GM23338 (cell line): ENCODE data around the gene SH3BP5. TPM values are rescaled to one million over a fixed set of nuclear protein-coding genes. Genes with fewer than 3 reads are reported as not detected.

Source experiments
- ATAC-seq: fragments of 200-7000 bp; cut with Tn5 transposase; 3 replicates; pipeline ENCODE4 v1.9.1; 2020
- DNase-seq: peaks from one replicate; pipeline ENCODE4 v3.0.0-alpha.2; 2015; ENCODE audit warnings: low spot score
- H2AFZ ChIP-seq: fragments of 200-600 bp; sonication (generic); 2 replicates; pipeline ENCODE4 v1.8.0; 2016; ENCODE audit warnings: antibody characterized with exemption, mild to moderate bottlenecking, moderate library complexity
- H3F3A ChIP-seq: fragments of 200-600 bp; sonication (generic); replicated peaks from 2 replicates; pipeline ENCODE4 v1.8.0; 2017; ENCODE audit warnings: antibody characterized with exemption, mixed run types, low read depth
- H3K27ac ChIP-seq: fragments of 200-600 bp; sonication (generic); 2 replicates; pipeline ENCODE4 v1.6.1; 2016; ENCODE audit warnings: low read depth
- H3K27me3 ChIP-seq: fragments of 200-600 bp; sonication (generic); 2 replicates; pipeline ENCODE4 v1.8.0; 2016; ENCODE audit warnings: mild to moderate bottlenecking, mixed run types, moderate library complexity; ENCODE audit not compliant: insufficient read depth
- H3K36me3 ChIP-seq: fragments of 200-600 bp; sonication (generic); 2 replicates; pipeline ENCODE4 v1.8.0; 2016; ENCODE audit warnings: mild to moderate bottlenecking; ENCODE audit not compliant: insufficient read depth
- H3K4me1 ChIP-seq: fragments of 200-600 bp; sonication (generic); 2 replicates; pipeline ENCODE4 v1.8.0; 2016; ENCODE audit warnings: mild to moderate bottlenecking, moderate library complexity; ENCODE audit not compliant: insufficient read depth
- H3K4me2 ChIP-seq: fragments of 200-600 bp; sonication (generic); 2 replicates; pipeline ENCODE4 v1.7.1; 2017; ENCODE audit warnings: mixed run types
- H3K4me3 ChIP-seq: fragments of 200-600 bp; sonication (generic); 2 replicates; pipeline ENCODE4 v1.6.1; 2016; ENCODE audit warnings: mixed run types
- H3K79me2 ChIP-seq: fragments of 200-600 bp; sonication (generic); replicated peaks from 2 replicates; pipeline ENCODE4 v1.8.0; 2017; ENCODE audit warnings: mild to moderate bottlenecking; ENCODE audit not compliant: insufficient read depth
- H3K9me2 ChIP-seq: fragments of 200-600 bp; sonication (generic); 2 replicates; pipeline ENCODE4 v1.8.0; 2017; ENCODE audit not compliant: insufficient read depth
- H4K20me1 ChIP-seq: fragments of 200-600 bp; sonication (generic); replicated peaks from 2 replicates; pipeline ENCODE4 v1.8.0; 2017; ENCODE audit warnings: mild to moderate bottlenecking; ENCODE audit not compliant: insufficient read depth
- H3K27ac Mint-ChIP-seq: 2 replicates; pipeline ENCODE4 v1.8.0; 2020; ENCODE audit warnings: inconsistent platforms, mild to moderate bottlenecking, moderate library complexity, mixed read lengths
- H3K27me3 Mint-ChIP-seq: 3 replicates; pipeline ENCODE4 v1.8.0; 2022; ENCODE audit warnings: low read depth, mild to moderate bottlenecking, moderate library complexity, mixed read lengths, inconsistent platforms; ENCODE audit not compliant: insufficient read depth, poor library complexity
- H3K36me3 Mint-ChIP-seq: 3 replicates; pipeline ENCODE4 v1.8.0; 2021; ENCODE audit warnings: low read depth, mild to moderate bottlenecking, inconsistent platforms, moderate library complexity, mixed read lengths
- H3K4me1 Mint-ChIP-seq: 3 replicates; pipeline ENCODE4 v1.8.0; 2020; ENCODE audit warnings: mild to moderate bottlenecking, inconsistent platforms, mixed read lengths
- H3K4me3 Mint-ChIP-seq: 3 replicates; pipeline ENCODE4 v1.8.0; 2021; ENCODE audit warnings: moderate library complexity, mild to moderate bottlenecking, inconsistent platforms, mixed read lengths
- H3K9me3 Mint-ChIP-seq: 3 replicates; pipeline ENCODE4 v1.8.0; 2020; ENCODE audit warnings: moderate library complexity, mild to moderate bottlenecking, inconsistent platforms, mixed read lengths
- EZH2 ChIP-seq: fragments of 200-600 bp; sonication (generic); IDR thresholded peaks from one replicate; pipeline ENCODE4 v1.8.0; 2017; ENCODE audit warnings: antibody characterized with exemption, mild to moderate bottlenecking, low read depth; ENCODE audit not compliant: unreplicated experiment
- EZH2phosphoT487 ChIP-seq: fragments of 200-600 bp; sonication (generic); IDR thresholded peaks from one replicate; pipeline ENCODE4 v1.8.1; 2018; ENCODE audit warnings: antibody characterized with exemption; ENCODE audit not compliant: unreplicated experiment
- JUNB ChIP-seq: IDR thresholded peaks from one replicate; pipeline ENCODE4 v1.6.1; 2016; ENCODE audit warnings: antibody characterized with exemption; ENCODE audit not compliant: unreplicated experiment
- POLR2AphosphoS5 ChIP-seq: IDR thresholded peaks from 2 replicates; pipeline ENCODE4 v1.6.1; 2016; ENCODE audit warnings: antibody characterized with exemption, low read depth
- REST ChIP-seq: IDR thresholded peaks from one replicate; pipeline ENCODE4 v1.6.1; 2018; ENCODE audit warnings: antibody characterized with exemption; ENCODE audit not compliant: unreplicated experiment
- STAT1 ChIP-seq: IDR thresholded peaks from one replicate; pipeline ENCODE4 v1.6.1; 2016; ENCODE audit warnings: antibody characterized with exemption; ENCODE audit not compliant: unreplicated experiment
- ZNF114 ChIP-seq: fragments of 250-450 bp; sonication (Bioruptor Pico); IDR thresholded peaks from 2 replicates; pipeline ENCODE4 v1.5.0; 2020; ENCODE audit warnings: mild to moderate bottlenecking, moderate library complexity
- ZNF331 ChIP-seq: fragments of 250-450 bp; sonication (Bioruptor Pico); IDR thresholded peaks from 2 replicates; pipeline ENCODE4 v1.5.0; 2020; ENCODE audit warnings: low read depth, mild to moderate bottlenecking, moderate library complexity
- ZNF462 ChIP-seq: fragments of 250-450 bp; sonication (Bioruptor Pico); IDR thresholded peaks from 2 replicates; pipeline ENCODE4 v1.5.0; 2020; ENCODE audit warnings: mild to moderate bottlenecking, moderate library complexity
- polyA plus RNA-seq: library from polyadenylated mRNA; unstranded; fragments of >200 nt; fragmentation: Nextera tagmentation; extraction: Ambion mirVana; gene quantifications from 2 replicates; pipeline ENCODE4 v1.2.1, GENCODE V29; 2016
- total RNA-seq: library from RNA; depleted of rRNA; stranded (reverse); fragments of >200 nt; shearing (Covaris generic); gene quantifications from 2 replicates; pipeline ENCODE4 v1.2.3, GENCODE V29; 2014
- TF ChIP-seq, protein P1 (sequence below): IDR thresholded peaks from 2 replicates; pipeline ENCODE4 v1.6.1; 2016; ENCODE audit warnings: antibody characterized with exemption

Gene SH3BP5
- total and polyA plus RNA-seq, 2 experiments from 2014 or later = 5.8 to 9.1 TPM

- TF ChIP-seq EZH2phosphoT487 (no peak), EZH2 (no peak), JUNB (no peak), ZNF114 (CRISPR knock-in tag) (no peak)
Measured at GRCh38 chr3:15342246-15342645, 9.9 kb upstream of the SH3BP5 start (continued).

- no peaks in the 10 kb centered on the region for H3K9me3 Mint-ChIP-seq
- H3K27ac Mint-ChIP-seq = no peak overlapping the region
- Histone ChIP-seq H3F3A (no peaks in the 10 kb centered on the region), H3K4me1 (no peaks in the 10 kb centered on the region), H3K9me2 (0 out of 2 replicates have a peak, but pooled peaks cover under 1% of the 10 kb centered on the region), H3K4me3 (no peak overlapping the region), H2AFZ (no peak overlapping the region), H3K4me2 (no peak overlapping the region), H3K79me2 (no peaks in the 10 kb centered on the region), H4K20me1 (no peaks in the 10 kb centered on the region), H3K27ac (no peak overlapping the region), H3K27me3 (no peaks in the 10 kb centered on the region), H3K36me3 (no peaks in the 10 kb centered on the region)
- H3K4me1 Mint-ChIP-seq = no peaks in the 10 kb centered on the region
- H3K36me3 Mint-ChIP-seq = no peaks in the 10 kb centered on the region
- no peaks in the 10 kb centered on the region for H3K27me3 Mint-ChIP-seq
- TF ChIP-seq STAT1 (no peak), ZNF331 (CRISPR knock-in tag) (no peak), ZNF462 (CRISPR knock-in tag) (no peak), REST (no peak), ZNF114 (CRISPR knock-in tag) (no peak), POLR2AphosphoS5 (no peak), EZH2phosphoT487 (no peak), EZH2 (no peak)
- TF ChIP-seq, protein P1, sequence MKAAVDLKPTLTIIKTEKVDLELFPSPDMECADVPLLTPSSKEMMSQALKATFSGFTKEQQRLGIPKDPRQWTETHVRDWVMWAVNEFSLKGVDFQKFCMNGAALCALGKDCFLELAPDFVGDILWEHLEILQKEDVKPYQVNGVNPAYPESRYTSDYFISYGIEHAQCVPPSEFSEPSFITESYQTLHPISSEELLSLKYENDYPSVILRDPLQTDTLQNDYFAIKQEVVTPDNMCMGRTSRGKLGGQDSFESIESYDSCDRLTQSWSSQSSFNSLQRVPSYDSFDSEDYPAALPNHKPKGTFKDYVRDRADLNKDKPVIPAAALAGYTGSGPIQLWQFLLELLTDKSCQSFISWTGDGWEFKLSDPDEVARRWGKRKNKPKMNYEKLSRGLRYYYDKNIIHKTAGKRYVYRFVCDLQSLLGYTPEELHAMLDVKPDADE = no peak
- H3K4me3 Mint-ChIP-seq = no peak overlapping the region
- ATAC-seq = no peak
- no peak for DNase-seq
Measured at GRCh38 chr3:15341030-15341726, 8.8 kb upstream of the SH3BP5 start.
